ENCODE results near the gene TNFRSF8.
"Not testable (repeated sequence)": the region's sequence is repeated elsewhere in the genome, so short reads cannot be mapped to it uniquely, and the experiment has no call there.

DNA sequence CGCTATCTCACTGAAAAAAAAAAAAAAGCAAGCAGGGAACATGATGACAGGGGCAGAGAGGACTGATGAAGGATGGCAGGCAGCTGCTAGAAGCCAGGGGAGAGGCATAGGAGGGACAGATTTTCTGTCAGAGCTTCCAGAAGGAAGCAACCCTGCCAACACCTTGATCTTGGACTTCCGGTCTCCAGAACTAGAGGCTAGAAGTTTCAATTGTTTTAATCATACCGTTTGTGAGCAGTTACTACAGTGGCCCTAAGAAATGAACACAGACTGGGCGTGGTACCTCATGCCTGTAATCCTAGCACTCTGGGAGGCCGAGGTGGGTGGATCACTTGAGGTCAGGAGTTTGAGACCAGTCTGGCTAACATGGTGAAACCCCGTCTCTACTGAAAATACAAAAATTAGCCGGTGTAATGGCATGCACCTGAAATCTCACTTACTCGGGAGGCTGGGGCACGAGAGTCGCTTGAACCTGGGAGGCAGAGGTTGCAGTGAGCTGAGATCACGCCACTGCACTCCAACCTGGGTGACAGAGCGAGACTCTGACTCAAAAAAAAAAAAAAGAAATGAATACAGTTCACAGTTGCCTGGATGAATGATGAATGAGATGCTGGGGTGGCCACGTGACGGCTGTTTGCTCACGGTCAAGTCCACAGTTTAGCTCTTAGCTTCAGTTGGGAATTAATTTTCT, 18.8 kb upstream of the TNFRSF8 start:
- TF ChIP-seq, protein P1, sequence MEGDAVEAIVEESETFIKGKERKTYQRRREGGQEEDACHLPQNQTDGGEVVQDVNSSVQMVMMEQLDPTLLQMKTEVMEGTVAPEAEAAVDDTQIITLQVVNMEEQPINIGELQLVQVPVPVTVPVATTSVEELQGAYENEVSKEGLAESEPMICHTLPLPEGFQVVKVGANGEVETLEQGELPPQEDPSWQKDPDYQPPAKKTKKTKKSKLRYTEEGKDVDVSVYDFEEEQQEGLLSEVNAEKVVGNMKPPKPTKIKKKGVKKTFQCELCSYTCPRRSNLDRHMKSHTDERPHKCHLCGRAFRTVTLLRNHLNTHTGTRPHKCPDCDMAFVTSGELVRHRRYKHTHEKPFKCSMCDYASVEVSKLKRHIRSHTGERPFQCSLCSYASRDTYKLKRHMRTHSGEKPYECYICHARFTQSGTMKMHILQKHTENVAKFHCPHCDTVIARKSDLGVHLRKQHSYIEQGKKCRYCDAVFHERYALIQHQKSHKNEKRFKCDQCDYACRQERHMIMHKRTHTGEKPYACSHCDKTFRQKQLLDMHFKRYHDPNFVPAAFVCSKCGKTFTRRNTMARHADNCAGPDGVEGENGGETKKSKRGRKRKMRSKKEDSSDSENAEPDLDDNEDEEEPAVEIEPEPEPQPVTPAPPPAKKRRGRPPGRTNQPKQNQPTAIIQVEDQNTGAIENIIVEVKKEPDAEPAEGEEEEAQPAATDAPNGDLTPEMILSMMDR (IDR thresholded peaks at IDR 0.05): not testable (repeated sequence)
- TF ChIP-seq POLR2A (IDR thresholded peaks at IDR 0.05): not testable (repeated sequence)

Data from esophagus squamous epithelium (tissue), 4 donors.